Measurements from ENCODE around the gene CSF1. TPM values are rescaled to one million over a fixed set of nuclear protein-coding genes. Genes with fewer than 3 reads are reported as not detected.

Gene CSF1
- total and polyA plus RNA-seq, 2 of the 13 experiments (the other 11 are each of a cell fraction or from before 2014, with no cell fraction given) = 4.6 to 13.3 TPM

DNA sequence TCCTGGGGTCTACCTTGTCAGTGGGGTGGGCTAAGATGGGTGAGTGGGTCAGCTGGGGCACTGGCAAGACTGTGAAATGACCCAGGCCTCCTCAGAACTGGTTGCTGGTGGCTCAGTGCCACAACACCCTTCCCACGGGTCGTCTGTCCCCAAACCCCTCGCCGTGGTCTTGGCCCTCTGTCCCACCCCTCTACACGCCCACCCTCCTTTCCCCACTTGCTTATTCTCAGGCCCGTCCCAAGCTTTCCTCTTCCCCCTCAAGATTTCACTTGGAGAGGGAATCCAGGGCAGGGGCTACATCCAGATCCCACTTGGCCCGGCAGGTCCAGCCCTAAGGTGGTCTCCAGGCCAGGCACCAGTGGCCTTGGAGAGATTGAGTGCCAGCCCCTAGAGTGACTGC lies 16.7 kb downstream of the CSF1 start:
- no peak overlapping the region for H3K4me2 ChIP-seq (ENCODE audit: low read depth, low read length)
- ATAC-seq (no peak), DNase-seq (ENCODE audit: low spot score) (no peak), FAIRE-seq (no peak)
- in situ Hi-C loops (cut with HindIII; ENCODE audit: extremely low pct_ligation_motif_present, low pct_unique_long_range_greater_than_20kb) (no loop called here), intact Hi-C loops (cut with micrococcal nuclease; ENCODE audit: unreplicated experiment) (no loop called here)
- peaks cover 55% of the 10 kb centered on the region for H3K4me1 ChIP-seq (ENCODE audit: insufficient read depth, low read length)
- no TSS peak for BruUV-seq (replicated peaks)
- peaks cover 13 to 39% of the 10 kb centered on the region in 2 experiments; a peak in 4 of 5 replicates for H3K36me3 ChIP-seq (replicated peaks in 1 of 2; ENCODE audit: control insufficient read depth in 1 of 2, insufficient read depth in 2 of 2, low read length in 2 of 2)
- CTCF ChIA-PET (ENCODE audit: low intra/inter-chr PET ratio, low total read pairs) = no interaction called here
- POLR2A ChIA-PET = interaction anchor here (0.9 to 1.0 kb wide), 2 partner anchors 33 to 57 kb away, joined by 3 read pairs; partner anchors contain the start of gene AHCYL1
- no peaks in the 10 kb centered on the region for H3K27me3 ChIP-seq (ENCODE audit: control insufficient read depth in 1 of 2, insufficient read depth in 2 of 2, low read length in 2 of 2)
- H3K79me2 ChIP-seq (ENCODE audit: insufficient read depth, low read length) = no peaks in the 10 kb centered on the region
- H2AFZ ChIP-seq (ENCODE audit: low read length) = no peak overlapping the region
- 94% methylated on average over 6 of the region's 7 CpGs for WGBS (ENCODE audit: low lambda C conversion rate)
- H4K20me1 ChIP-seq (ENCODE audit: insufficient read depth, low read length) = no peaks in the 10 kb centered on the region
- no peak overlapping the region for H3K27ac ChIP-seq (ENCODE audit: extremely low read length, insufficient read depth, low read length)
- TF ChIP-seq EEA1 (CRISPR knock-in tag; IDR thresholded peaks at IDR 0.05; ENCODE audit: borderline replicate concordance) = no peak
- no peak for TF ChIP-seq BCL6 (CRISPR knock-in tag; IDR thresholded peaks at IDR 0.05)
- TF ChIP-seq, protein P1, sequence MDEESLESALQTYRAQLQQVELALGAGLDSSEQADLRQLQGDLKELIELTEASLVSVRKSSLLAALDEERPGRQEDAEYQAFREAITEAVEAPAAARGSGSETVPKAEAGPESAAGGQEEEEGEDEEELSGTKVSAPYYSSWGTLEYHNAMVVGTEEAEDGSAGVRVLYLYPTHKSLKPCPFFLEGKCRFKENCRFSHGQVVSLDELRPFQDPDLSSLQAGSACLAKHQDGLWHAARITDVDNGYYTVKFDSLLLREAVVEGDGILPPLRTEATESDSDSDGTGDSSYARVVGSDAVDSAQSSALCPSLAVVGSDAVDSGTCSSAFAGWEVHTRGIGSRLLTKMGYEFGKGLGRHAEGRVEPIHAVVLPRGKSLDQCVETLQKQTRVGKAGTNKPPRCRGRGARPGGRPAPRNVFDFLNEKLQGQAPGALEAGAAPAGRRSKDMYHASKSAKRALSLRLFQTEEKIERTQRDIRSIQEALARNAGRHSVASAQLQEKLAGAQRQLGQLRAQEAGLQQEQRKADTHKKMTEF (CRISPR knock-in tag; IDR thresholded peaks at IDR 0.05) = no peak
- TF ChIP-seq ZNF746 (CRISPR knock-in tag; IDR thresholded peaks at IDR 0.05) = no peak
- TF ChIP-seq, protein P2, sequence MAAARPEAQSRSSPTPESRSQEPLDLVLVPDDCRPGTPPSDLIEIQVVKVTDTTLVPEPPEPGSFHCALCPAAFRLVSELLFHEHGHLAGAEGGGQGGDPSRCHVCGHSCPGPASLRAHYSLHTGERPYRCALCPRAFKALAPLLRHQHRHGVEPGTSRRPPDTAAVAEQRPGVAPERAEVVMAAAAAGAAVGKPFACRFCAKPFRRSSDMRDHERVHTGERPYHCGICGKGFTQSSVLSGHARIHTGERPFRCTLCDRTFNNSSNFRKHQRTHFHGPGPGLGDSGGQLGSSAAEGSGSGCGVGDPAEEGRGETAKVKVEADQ (CRISPR knock-in tag; IDR thresholded peaks at IDR 0.05; ENCODE audit: borderline replicate concordance) = no peak
- no peak for TF ChIP-seq ZNF251 (CRISPR knock-in tag; IDR thresholded peaks at IDR 0.05)
- no peak for TF ChIP-seq BORCS8-MEF2B (CRISPR knock-in tag; IDR thresholded peaks at IDR 0.05)
- no peak overlapping the region for H3K4me3 ChIP-seq (replicated peaks in 1 of 3; ENCODE audit: insufficient read depth in 1 of 3, low read depth in 2 of 3, low read length in 3 of 3)
- no peaks in the 10 kb centered on the region for H3K9me3 ChIP-seq (ENCODE audit: low read length)
- H3K9ac ChIP-seq (ENCODE audit: insufficient read depth, low read depth, low read length) = no peak overlapping the region

Measured in HepG2 (cell line).